GM21528 (cell line): ENCODE results near the gene CS.

Source experiments
- ATAC-seq: cut with Tn5 transposase; IDR thresholded peaks from one replicate; pipeline ENCODE4 v1.9.1; 2021; ENCODE audit warnings: mild to moderate bottlenecking, moderate library complexity; ENCODE audit not compliant: unreplicated experiment, low FRiP score

Gene CS

GRCh38 chr12:56255671-56256070 lies 44.5 kb downstream of the CS start:
- no peak for ATAC-seq

- no peak for ATAC-seq
Observed at GRCh38 chr12:56253091-56253490, 47.0 kb downstream of the CS start.

GRCh38 chr12:56252649-56253048 lies 47.5 kb downstream of the CS start:
- ATAC-seq: no peak

GRCh38 chr12:56248711-56249110 lies 51.4 kb downstream of the CS start:
- no peak for ATAC-seq

GRCh38 chr12:56247923-56248322 lies 52.2 kb downstream of the CS start:
- no peak for ATAC-seq

- no peak for ATAC-seq
Observed at GRCh38 chr12:56244494-56244893, 55.6 kb downstream of the CS start.

- ATAC-seq: no peak
Observed at GRCh38 chr12:56243731-56244181, 56.4 kb downstream of the CS start.

GRCh38 chr12:56242986-56243385 lies 57.1 kb downstream of the CS start:
- ATAC-seq: no peak

- ATAC-seq: no peak
Observed at GRCh38 chr12:56241424-56242303, 58.5 kb downstream of the CS start.

GRCh38 chr12:56237552-56237951 lies 62.6 kb downstream of the CS start:
- no peak for ATAC-seq

GRCh38 chr12:56236985-56237384 lies 63.1 kb downstream of the CS start:
- no peak for ATAC-seq

GRCh38 chr12:56236091-56236490 lies 64.0 kb downstream of the CS start:
- no peak for ATAC-seq

- no peak for ATAC-seq
Observed at GRCh38 chr12:56234746-56235436, 65.2 kb downstream of the CS start.

- ATAC-seq: no peak
Observed at GRCh38 chr12:56231184-56231582, 68.9 kb downstream of the CS start.

- ATAC-seq: no peak
Observed at GRCh38 chr12:56230432-56231183, 69.5 kb downstream of the CS start.

- ATAC-seq: no peak
Observed at GRCh38 chr12:56229916-56230431, 70.2 kb downstream of the CS start, which contains the start of gene SLC39A5. Gene SLC39A5 (plus strand): TSS chr12:56230051. CDS start chr12:56231275, 1,224 bp downstream.

- ATAC-seq: no peak
Observed at GRCh38 chr12:56229082-56229481, 71.0 kb downstream of the CS start.

- no peak for ATAC-seq
Observed at GRCh38 chr12:56224954-56225353, 75.2 kb downstream of the CS start.

- peak; percentile 67 for ATAC-seq
Observed at GRCh38 chr12:56224102-56224701, 75.9 kb downstream of the CS start, which contains the start of gene NABP2. Gene NABP2 (plus strand): TSS chr12:56224342. CDS start chr12:56224857, 515 bp downstream.

- no peak for ATAC-seq
Observed at GRCh38 chr12:56223571-56224101, 76.5 kb downstream of the CS start.
